Measurements from ENCODE around the gene EARS2.

DNA sequence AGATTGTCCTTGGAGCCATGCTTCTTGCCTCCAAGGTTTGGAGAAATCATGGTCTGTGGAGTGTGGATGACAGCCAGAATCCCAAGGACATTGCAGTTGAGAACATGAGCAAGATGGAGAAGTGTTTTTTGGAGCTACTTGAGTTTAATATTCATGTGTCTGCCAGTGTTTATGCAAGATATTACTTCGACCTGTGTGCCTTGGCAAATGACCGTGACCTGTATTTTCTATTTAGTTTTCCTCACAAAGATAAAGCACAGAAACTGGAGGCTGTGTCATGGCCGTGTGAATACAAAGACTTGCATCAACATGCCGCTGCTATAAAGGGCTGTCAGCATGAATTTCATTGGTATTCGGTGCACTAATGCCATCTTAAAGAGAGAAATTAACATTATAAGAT is 55.9 kb downstream of the EARS2 start:
- TF ChIP-seq SP1 (IDR thresholded peaks at IDR 0.05; ENCODE audit: low read depth, low read length) (no peak), POLR2A (IDR thresholded peaks at IDR 0.05; ENCODE audit: low read depth, low read length) (no peak), FOXM1 (IDR thresholded peaks at IDR 0.05; ENCODE audit: low read depth, low read length) (no peak), TCF12 (IDR thresholded peaks at IDR 0.05; ENCODE audit: low read depth, low read length) (no peak)
- TF ChIP-seq, protein P1, sequence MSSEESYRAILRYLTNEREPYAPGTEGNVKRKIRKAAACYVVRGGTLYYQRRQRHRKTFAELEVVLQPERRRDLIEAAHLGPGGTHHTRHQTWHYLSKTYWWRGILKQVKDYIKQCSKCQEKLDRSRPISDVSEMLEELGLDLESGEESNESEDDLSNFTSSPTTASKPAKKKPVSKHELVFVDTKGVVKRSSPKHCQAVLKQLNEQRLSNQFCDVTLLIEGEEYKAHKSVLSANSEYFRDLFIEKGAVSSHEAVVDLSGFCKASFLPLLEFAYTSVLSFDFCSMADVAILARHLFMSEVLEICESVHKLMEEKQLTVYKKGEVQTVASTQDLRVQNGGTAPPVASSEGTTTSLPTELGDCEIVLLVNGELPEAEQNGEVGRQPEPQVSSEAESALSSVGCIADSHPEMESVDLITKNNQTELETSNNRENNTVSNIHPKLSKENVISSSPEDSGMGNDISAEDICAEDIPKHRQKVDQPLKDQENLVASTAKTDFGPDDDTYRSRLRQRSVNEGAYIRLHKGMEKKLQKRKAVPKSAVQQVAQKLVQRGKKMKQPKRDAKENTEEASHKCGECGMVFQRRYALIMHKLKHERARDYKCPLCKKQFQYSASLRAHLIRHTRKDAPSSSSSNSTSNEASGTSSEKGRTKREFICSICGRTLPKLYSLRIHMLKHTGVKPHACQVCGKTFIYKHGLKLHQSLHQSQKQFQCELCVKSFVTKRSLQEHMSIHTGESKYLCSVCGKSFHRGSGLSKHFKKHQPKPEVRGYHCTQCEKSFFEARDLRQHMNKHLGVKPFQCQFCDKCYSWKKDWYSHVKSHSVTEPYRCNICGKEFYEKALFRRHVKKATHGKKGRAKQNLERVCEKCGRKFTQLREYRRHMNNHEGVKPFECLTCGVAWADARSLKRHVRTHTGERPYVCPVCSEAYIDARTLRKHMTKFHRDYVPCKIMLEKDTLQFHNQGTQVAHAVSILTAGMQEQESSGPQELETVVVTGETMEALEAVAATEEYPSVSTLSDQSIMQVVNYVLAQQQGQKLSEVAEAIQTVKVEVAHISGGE (CRISPR knock-in tag; IDR thresholded peaks at IDR 0.05): no peak
- TF ChIP-seq, protein P2, sequence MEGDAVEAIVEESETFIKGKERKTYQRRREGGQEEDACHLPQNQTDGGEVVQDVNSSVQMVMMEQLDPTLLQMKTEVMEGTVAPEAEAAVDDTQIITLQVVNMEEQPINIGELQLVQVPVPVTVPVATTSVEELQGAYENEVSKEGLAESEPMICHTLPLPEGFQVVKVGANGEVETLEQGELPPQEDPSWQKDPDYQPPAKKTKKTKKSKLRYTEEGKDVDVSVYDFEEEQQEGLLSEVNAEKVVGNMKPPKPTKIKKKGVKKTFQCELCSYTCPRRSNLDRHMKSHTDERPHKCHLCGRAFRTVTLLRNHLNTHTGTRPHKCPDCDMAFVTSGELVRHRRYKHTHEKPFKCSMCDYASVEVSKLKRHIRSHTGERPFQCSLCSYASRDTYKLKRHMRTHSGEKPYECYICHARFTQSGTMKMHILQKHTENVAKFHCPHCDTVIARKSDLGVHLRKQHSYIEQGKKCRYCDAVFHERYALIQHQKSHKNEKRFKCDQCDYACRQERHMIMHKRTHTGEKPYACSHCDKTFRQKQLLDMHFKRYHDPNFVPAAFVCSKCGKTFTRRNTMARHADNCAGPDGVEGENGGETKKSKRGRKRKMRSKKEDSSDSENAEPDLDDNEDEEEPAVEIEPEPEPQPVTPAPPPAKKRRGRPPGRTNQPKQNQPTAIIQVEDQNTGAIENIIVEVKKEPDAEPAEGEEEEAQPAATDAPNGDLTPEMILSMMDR (IDR thresholded peaks at IDR 0.05 in 2 of 3, conservative IDR thresholded peaks at IDR 0.05 in 1 of 3; ENCODE audit: control insufficient read depth in 2 of 3, extremely low read depth in 1 of 3, insufficient read depth in 1 of 3, low read depth in 3 of 3, low read length in 3 of 3): no peak
- TF ChIP-seq, protein P3, sequence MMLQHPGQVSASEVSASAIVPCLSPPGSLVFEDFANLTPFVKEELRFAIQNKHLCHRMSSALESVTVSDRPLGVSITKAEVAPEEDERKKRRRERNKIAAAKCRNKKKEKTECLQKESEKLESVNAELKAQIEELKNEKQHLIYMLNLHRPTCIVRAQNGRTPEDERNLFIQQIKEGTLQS (IDR thresholded peaks at IDR 0.05; ENCODE audit: borderline replicate concordance, extremely low read depth, low read depth, low read length): no peak
- TF ChIP-seq, protein P4, sequence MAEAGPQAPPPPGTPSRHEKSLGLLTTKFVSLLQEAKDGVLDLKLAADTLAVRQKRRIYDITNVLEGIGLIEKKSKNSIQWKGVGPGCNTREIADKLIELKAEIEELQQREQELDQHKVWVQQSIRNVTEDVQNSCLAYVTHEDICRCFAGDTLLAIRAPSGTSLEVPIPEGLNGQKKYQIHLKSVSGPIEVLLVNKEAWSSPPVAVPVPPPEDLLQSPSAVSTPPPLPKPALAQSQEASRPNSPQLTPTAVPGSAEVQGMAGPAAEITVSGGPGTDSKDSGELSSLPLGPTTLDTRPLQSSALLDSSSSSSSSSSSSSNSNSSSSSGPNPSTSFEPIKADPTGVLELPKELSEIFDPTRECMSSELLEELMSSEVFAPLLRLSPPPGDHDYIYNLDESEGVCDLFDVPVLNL (IDR thresholded peaks at IDR 0.05; ENCODE audit: low read depth, low read length): no peak
- TF ChIP-seq, protein P5, sequence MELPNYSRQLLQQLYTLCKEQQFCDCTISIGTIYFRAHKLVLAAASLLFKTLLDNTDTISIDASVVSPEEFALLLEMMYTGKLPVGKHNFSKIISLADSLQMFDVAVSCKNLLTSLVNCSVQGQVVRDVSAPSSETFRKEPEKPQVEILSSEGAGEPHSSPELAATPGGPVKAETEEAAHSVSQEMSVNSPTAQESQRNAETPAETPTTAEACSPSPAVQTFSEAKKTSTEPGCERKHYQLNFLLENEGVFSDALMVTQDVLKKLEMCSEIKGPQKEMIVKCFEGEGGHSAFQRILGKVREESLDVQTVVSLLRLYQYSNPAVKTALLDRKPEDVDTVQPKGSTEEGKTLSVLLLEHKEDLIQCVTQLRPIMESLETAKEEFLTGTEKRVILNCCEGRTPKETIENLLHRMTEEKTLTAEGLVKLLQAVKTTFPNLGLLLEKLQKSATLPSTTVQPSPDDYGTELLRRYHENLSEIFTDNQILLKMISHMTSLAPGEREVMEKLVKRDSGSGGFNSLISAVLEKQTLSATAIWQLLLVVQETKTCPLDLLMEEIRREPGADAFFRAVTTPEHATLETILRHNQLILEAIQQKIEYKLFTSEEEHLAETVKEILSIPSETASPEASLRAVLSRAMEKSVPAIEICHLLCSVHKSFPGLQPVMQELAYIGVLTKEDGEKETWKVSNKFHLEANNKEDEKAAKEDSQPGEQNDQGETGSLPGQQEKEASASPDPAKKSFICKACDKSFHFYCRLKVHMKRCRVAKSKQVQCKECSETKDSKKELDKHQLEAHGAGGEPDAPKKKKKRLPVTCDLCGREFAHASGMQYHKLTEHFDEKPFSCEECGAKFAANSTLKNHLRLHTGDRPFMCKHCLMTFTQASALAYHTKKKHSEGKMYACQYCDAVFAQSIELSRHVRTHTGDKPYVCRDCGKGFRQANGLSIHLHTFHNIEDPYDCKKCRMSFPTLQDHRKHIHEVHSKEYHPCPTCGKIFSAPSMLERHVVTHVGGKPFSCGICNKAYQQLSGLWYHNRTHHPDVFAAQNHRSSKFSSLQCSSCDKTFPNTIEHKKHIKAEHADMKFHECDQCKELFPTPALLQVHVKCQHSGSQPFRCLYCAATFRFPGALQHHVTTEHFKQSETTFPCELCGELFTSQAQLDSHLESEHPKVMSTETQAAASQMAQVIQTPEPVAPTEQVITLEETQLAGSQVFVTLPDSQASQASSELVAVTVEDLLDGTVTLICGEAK (IDR thresholded peaks at IDR 0.05; ENCODE audit: borderline replicate concordance): no peak
- TF ChIP-seq, protein P6, sequence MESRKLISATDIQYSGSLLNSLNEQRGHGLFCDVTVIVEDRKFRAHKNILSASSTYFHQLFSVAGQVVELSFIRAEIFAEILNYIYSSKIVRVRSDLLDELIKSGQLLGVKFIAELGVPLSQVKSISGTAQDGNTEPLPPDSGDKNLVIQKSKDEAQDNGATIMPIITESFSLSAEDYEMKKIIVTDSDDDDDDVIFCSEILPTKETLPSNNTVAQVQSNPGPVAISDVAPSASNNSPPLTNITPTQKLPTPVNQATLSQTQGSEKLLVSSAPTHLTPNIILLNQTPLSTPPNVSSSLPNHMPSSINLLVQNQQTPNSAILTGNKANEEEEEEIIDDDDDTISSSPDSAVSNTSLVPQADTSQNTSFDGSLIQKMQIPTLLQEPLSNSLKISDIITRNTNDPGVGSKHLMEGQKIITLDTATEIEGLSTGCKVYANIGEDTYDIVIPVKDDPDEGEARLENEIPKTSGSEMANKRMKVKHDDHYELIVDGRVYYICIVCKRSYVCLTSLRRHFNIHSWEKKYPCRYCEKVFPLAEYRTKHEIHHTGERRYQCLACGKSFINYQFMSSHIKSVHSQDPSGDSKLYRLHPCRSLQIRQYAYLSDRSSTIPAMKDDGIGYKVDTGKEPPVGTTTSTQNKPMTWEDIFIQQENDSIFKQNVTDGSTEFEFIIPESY (IDR thresholded peaks at IDR 0.05): no peak
- TF ChIP-seq, protein P7, sequence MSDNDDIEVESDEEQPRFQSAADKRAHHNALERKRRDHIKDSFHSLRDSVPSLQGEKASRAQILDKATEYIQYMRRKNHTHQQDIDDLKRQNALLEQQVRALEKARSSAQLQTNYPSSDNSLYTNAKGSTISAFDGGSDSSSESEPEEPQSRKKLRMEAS (IDR thresholded peaks at IDR 0.05; ENCODE audit: low read depth, low read length): no peak

Measured in GM12878 (cell line).